ENCODE data around the gene TULP3. TPM values are rescaled to one million over a fixed set of nuclear protein-coding genes. Genes with fewer than 3 reads are reported as not detected.

Gene TULP3
- polyA plus RNA-seq (2013): 6.4 TPM

DNA sequence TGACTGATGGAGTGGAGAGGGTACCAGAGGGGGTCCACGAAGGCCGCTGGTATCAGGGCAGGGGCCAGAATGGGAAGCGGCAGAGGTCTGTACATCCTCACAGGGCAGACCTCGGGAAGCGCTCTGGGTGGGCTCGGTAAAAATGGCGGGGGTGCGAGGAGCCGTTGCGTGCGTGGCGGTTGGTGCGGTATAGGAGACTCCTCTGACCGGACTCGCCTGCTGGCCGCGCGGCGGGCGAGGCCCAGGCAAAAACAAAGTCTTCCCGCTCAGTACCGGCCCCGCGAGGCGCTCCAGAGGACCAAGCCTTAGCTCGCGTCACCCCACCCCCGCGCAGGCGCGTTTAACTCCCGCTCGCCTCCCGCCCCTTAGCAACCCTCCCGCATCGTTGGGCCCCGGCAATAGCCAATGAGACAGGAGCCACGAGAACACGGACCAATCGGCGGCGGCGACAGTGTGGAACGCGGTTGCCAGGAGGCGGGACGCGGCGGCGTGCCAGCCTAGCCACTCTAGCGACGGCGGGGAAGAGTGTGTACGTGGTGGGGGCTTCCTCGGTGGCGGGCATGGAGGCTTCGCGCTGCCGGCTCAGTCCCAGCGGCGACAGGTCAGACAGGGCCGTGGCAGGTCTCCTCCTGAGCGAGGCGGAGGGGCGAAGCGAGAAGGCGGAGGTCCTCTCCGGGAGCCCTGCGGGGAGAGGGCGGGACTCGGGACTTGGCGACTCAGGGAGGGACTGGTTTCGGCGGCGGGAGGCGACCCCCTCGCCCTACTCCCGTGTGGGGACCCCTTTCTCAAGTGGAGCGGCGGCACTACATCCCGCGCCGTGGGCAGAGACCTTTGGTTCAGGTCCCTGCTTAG is at the start of gene TULP3:
Gene TULP3 (plus strand): TSS at position 504 of the 852 bp plus-strand sequence. CDS start 57 bp downstream, at position 561.
- DNase-seq: peak; percentile 96 to 98 (median 98)
- 0% methylated on average over 79 of the region's 83 CpGs for WGBS (ENCODE audit: insufficient coverage)

DNA sequence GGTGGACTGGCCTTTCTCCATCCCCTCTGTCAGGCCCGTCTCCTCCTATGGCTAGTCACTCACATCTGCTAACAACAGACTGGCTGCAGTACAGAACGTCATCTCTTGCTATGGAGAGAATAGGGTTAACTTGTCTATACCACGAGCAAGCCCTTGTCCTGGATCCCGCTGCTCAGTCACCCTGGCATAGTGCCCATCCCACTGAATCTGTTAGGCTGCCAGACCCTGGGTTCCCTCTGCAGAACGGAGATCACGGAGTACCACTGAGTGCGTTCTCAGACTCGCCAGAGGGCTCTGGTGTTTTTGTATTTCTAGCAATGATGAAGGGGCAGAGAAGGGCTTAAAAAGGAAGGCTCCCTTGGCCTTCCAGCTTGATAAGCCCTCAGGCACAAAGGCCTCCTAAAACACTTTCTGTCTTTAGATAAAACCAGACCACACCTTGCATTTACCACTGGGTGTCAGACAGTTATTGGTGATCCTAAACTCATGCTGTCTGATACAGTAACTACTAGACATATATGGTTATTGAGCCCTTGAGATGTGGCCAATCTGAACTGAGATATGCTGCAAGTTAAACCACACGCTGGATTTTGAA is 49.5 kb upstream of the TULP3 start:
- Histone ChIP-seq H3K27ac (ENCODE audit: insufficient read depth in 1 of 2, low read depth in 1 of 2, low read length in 2 of 2, poor library complexity in 1 of 2, severe bottlenecking in 2 of 2) (no peak overlapping the region), H3K27me3 (replicated peaks in 2 of 5; ENCODE audit: control insufficient read depth in 4 of 5, insufficient read depth in 5 of 5, low read length in 4 of 5) (no peaks in the 10 kb centered on the region), H3K36me3 (ENCODE audit: control insufficient read depth in 4 of 4, insufficient read depth in 4 of 4, low read length in 3 of 4) (peaks cover 5 to 20% (median 10%) of the 10 kb centered on the region in 4 experiments), H3K4me1 (ENCODE audit: control extremely low read depth in 1 of 4, control insufficient read depth in 4 of 4, insufficient read depth in 4 of 4, low read length in 3 of 4) (no peaks in the 10 kb centered on the region), H3K4me3 (ENCODE audit: control insufficient read depth in 1 of 7, extremely low read depth in 1 of 7, insufficient read depth in 4 of 7, low read depth in 2 of 7, low read length in 6 of 7) (no peak overlapping the region), H3K9me3 (ENCODE audit: control extremely low read depth in 1 of 5, control insufficient read depth in 4 of 5, insufficient read depth in 2 of 5, low read depth in 1 of 5, low read length in 4 of 5) (no peaks in the 10 kb centered on the region)
- ChIA-PET CTCF (no interaction called here), POLR2A (no interaction called here)
- WGBS (ENCODE audit: insufficient coverage): 90% methylated on average over 8 of the region's 9 CpGs
- peak in 1 of 3 donors; percentile 3 for DNase-seq

More for the DNA sequence above, at the start of gene TULP3:
- Histone ChIP-seq H3K4me1 (ENCODE audit: control extremely low read depth in 1 of 4, control insufficient read depth in 4 of 4, insufficient read depth in 4 of 4, low read length in 3 of 4) (peaks cover 0 to 12% (median 11%) of the 10 kb centered on the region in 4 experiments), H3K9me3 (ENCODE audit: control extremely low read depth in 1 of 5, control insufficient read depth in 4 of 5, insufficient read depth in 2 of 5, low read depth in 1 of 5, low read length in 4 of 5) (no peaks in the 10 kb centered on the region), H3K27me3 (replicated peaks in 2 of 5; ENCODE audit: control insufficient read depth in 4 of 5, insufficient read depth in 5 of 5, low read length in 4 of 5) (no peaks in the 10 kb centered on the region), H3K36me3 (ENCODE audit: control insufficient read depth in 4 of 4, insufficient read depth in 4 of 4, low read length in 3 of 4) (peaks cover 0 to 26% (median 13%) of the 10 kb centered on the region in 4 experiments), H3K4me3 (ENCODE audit: control insufficient read depth in 1 of 7, extremely low read depth in 1 of 7, insufficient read depth in 4 of 7, low read depth in 2 of 7, low read length in 6 of 7) (peak within 1 kb of the TSS; percentile 67 to 90 (median 79)), H3K27ac (ENCODE audit: insufficient read depth in 1 of 2, low read depth in 1 of 2, low read length in 2 of 2, poor library complexity in 1 of 2, severe bottlenecking in 2 of 2) (peak within 1 kb of the TSS; percentile 40 to 61)
- CTCF ChIA-PET: interaction anchor here (0.9 kb wide), 1 partner anchor 31 kb away, joined by 3 read pairs; no protein-coding TSS in a partner anchor
- POLR2A ChIA-PET: interaction anchor here (1.1 to 1.6 kb wide), 2 partner anchors 10 to 13 kb away, joined by 3 to 7 read pairs; partner anchors contain the start of genes FOXM1 and RHNO1

GRCh38 chr12:2842948-2843347 is 47.7 kb upstream of the TULP3 start:
- Histone ChIP-seq H3K27me3 (replicated peaks in 2 of 5; ENCODE audit: control insufficient read depth in 4 of 5, insufficient read depth in 5 of 5, low read length in 4 of 5) (no peaks in the 10 kb centered on the region), H3K4me1 (ENCODE audit: control extremely low read depth in 1 of 4, control insufficient read depth in 4 of 4, insufficient read depth in 4 of 4, low read length in 3 of 4) (no peaks in the 10 kb centered on the region), H3K4me3 (ENCODE audit: control insufficient read depth in 1 of 7, extremely low read depth in 1 of 7, insufficient read depth in 4 of 7, low read depth in 2 of 7, low read length in 6 of 7) (no peak overlapping the region), H3K36me3 (ENCODE audit: control insufficient read depth in 4 of 4, insufficient read depth in 4 of 4, low read length in 3 of 4) (peaks cover 5 to 20% (median 10%) of the 10 kb centered on the region in 4 experiments), H3K27ac (ENCODE audit: insufficient read depth in 1 of 2, low read depth in 1 of 2, low read length in 2 of 2, poor library complexity in 1 of 2, severe bottlenecking in 2 of 2) (no peak overlapping the region), H3K9me3 (ENCODE audit: control extremely low read depth in 1 of 5, control insufficient read depth in 4 of 5, insufficient read depth in 2 of 5, low read depth in 1 of 5, low read length in 4 of 5) (no peaks in the 10 kb centered on the region)
- ChIA-PET CTCF (interaction anchor here (1.2 kb wide), 1 partner anchor 14 kb away, joined by 3 read pairs; the partner anchor contains the start of gene TEX52), POLR2A (no interaction called here)
- DNase-seq: no peak
- WGBS (ENCODE audit: insufficient coverage): 100% methylated on average over 4 of the region's 5 CpGs

GRCh38 chr12:2844786-2845185 is 45.9 kb upstream of the TULP3 start:
- Histone ChIP-seq H3K4me1 (ENCODE audit: control extremely low read depth in 1 of 4, control insufficient read depth in 4 of 4, insufficient read depth in 4 of 4, low read length in 3 of 4) (no peaks in the 10 kb centered on the region), H3K4me3 (ENCODE audit: control insufficient read depth in 1 of 7, extremely low read depth in 1 of 7, insufficient read depth in 4 of 7, low read depth in 2 of 7, low read length in 6 of 7) (no peak overlapping the region), H3K36me3 (ENCODE audit: control insufficient read depth in 4 of 4, insufficient read depth in 4 of 4, low read length in 3 of 4) (peaks cover 0 to 22% (median 9%) of the 10 kb centered on the region in 4 experiments), H3K27ac (ENCODE audit: insufficient read depth in 1 of 2, low read depth in 1 of 2, low read length in 2 of 2, poor library complexity in 1 of 2, severe bottlenecking in 2 of 2) (no peak overlapping the region), H3K27me3 (replicated peaks in 2 of 5; ENCODE audit: control insufficient read depth in 4 of 5, insufficient read depth in 5 of 5, low read length in 4 of 5) (no peaks in the 10 kb centered on the region), H3K9me3 (ENCODE audit: control extremely low read depth in 1 of 5, control insufficient read depth in 4 of 5, insufficient read depth in 2 of 5, low read depth in 1 of 5, low read length in 4 of 5) (no peaks in the 10 kb centered on the region)
- ChIA-PET POLR2A (no interaction called here), CTCF (interaction anchor here (1.2 to 3.8 kb wide), 5 partner anchors 10 to 197 kb away, joined by 3 to 18 read pairs (median 8); no protein-coding TSS in a partner anchor)
- WGBS (ENCODE audit: insufficient coverage): 100% methylated on average over 8 of the region's 9 CpGs
- DNase-seq: no peak

GRCh38 chr12:2845280-2845679 is 45.4 kb upstream of the TULP3 start:
- no peaks in the 10 kb centered on the region for H3K9me3 ChIP-seq (ENCODE audit: control extremely low read depth in 1 of 5, control insufficient read depth in 4 of 5, insufficient read depth in 2 of 5, low read depth in 1 of 5, low read length in 4 of 5)
- H3K4me3 ChIP-seq (ENCODE audit: control insufficient read depth in 1 of 7, extremely low read depth in 1 of 7, insufficient read depth in 4 of 7, low read depth in 2 of 7, low read length in 6 of 7): no peak overlapping the region
- no peaks in the 10 kb centered on the region for H3K27me3 ChIP-seq (replicated peaks in 2 of 5; ENCODE audit: control insufficient read depth in 4 of 5, insufficient read depth in 5 of 5, low read length in 4 of 5)
- DNase-seq: no peak
- no peak overlapping the region for H3K27ac ChIP-seq (ENCODE audit: insufficient read depth in 1 of 2, low read depth in 1 of 2, low read length in 2 of 2, poor library complexity in 1 of 2, severe bottlenecking in 2 of 2)
- ChIA-PET CTCF (interaction anchor here (1.0 to 3.8 kb wide), 7 partner anchors 9 to 197 kb away, joined by 3 to 18 read pairs (median 7); no protein-coding TSS in a partner anchor), POLR2A (no interaction called here)
- peaks cover 0 to 22% (median 9%) of the 10 kb centered on the region in 4 experiments for H3K36me3 ChIP-seq (ENCODE audit: control insufficient read depth in 4 of 4, insufficient read depth in 4 of 4, low read length in 3 of 4)
- 60% methylated on average over 1 of the region's 6 CpGs for WGBS (ENCODE audit: insufficient coverage)
- no peaks in the 10 kb centered on the region for H3K4me1 ChIP-seq (ENCODE audit: control extremely low read depth in 1 of 4, control insufficient read depth in 4 of 4, insufficient read depth in 4 of 4, low read length in 3 of 4)

GRCh38 chr12:2851931-2852330 is 38.8 kb upstream of the TULP3 start:
- Histone ChIP-seq H3K4me1 (ENCODE audit: control extremely low read depth in 1 of 4, control insufficient read depth in 4 of 4, insufficient read depth in 4 of 4, low read length in 3 of 4) (no peaks in the 10 kb centered on the region), H3K4me3 (ENCODE audit: control insufficient read depth in 1 of 7, extremely low read depth in 1 of 7, insufficient read depth in 4 of 7, low read depth in 2 of 7, low read length in 6 of 7) (no peak overlapping the region), H3K27ac (ENCODE audit: insufficient read depth in 1 of 2, low read depth in 1 of 2, low read length in 2 of 2, poor library complexity in 1 of 2, severe bottlenecking in 2 of 2) (no peak overlapping the region), H3K27me3 (replicated peaks in 2 of 5; ENCODE audit: control insufficient read depth in 4 of 5, insufficient read depth in 5 of 5, low read length in 4 of 5) (no peaks in the 10 kb centered on the region), H3K9me3 (ENCODE audit: control extremely low read depth in 1 of 5, control insufficient read depth in 4 of 5, insufficient read depth in 2 of 5, low read depth in 1 of 5, low read length in 4 of 5) (no peaks in the 10 kb centered on the region), H3K36me3 (ENCODE audit: control insufficient read depth in 4 of 4, insufficient read depth in 4 of 4, low read length in 3 of 4) (peaks cover 0 to 5% (median 3%) of the 10 kb centered on the region in 4 experiments)
- POLR2A ChIA-PET: no interaction called here
- CTCF ChIA-PET: interaction anchor here (0.8 to 1.4 kb wide), 4 partner anchors 11 to 182 kb away, joined by 3 to 5 read pairs (median 4); no protein-coding TSS in a partner anchor
- DNase-seq: no peak
- WGBS (ENCODE audit: insufficient coverage): 90% methylated on average over 1 of the region's 3 CpGs
